HCT116 (cell line): ENCODE results near the gene CBFB. TPM values are rescaled to one million over a fixed set of nuclear protein-coding genes. Genes with fewer than 3 reads are reported as not detected.
A peak's percentile ranks its signal among the peaks of the same experiment; 100 is the strongest.

ENCODE experiments used
- ATAC-seq: fragments of 200-7000 bp; cut with Tn5 transposase; 2 replicates; pipeline ENCODE4 v1.9.1; 2020; ENCODE audit warnings: mild to moderate bottlenecking, moderate library complexity
- BruUV-seq: library from RNA; stranded (reverse); fragments of 400-500 nt; replicated peaks from 2 replicates; lab custom pipeline; 2021; lab: Mats Ljungman, UMichigan
- CTCF ChIA-PET: fragments of 300-600 bp; sonication (Branson Sonifier 250); formaldehyde crosslinking; loops from one replicate; lab custom pipeline; 2021; ENCODE audit warnings: antibody characterized with exemption; lab: Charles Lee
- POLR2A ChIA-PET: fragments of 300-600, 350-600 bp; sonication (Branson Sonifier 250); formaldehyde crosslinking; loops from one replicate; lab custom pipeline; 2021; ENCODE audit warnings: antibody characterized with exemption; lab: Charles Lee
- RAD21 ChIA-PET, 2 experiments: fragments of 300-600 bp; sonication (Branson Sonifier 250); formaldehyde crosslinking; loops; one replicate each; lab custom pipeline; 2023; ENCODE audit warnings: low total read pairs in 2 of 2; ENCODE audit not compliant: uncharacterized antibody in 2 of 2, unreplicated experiment in 2 of 2, low non-redundant PET in 1 of 2; lab: Charles Lee
- DNase-seq: peaks from one replicate; pipeline ENCODE4 v3.0.0-alpha.2; 2010; ENCODE audit warnings: low read depth, low spot score
- H2AFZ ChIP-seq: fragments of 200-600 bp; shearing (Covaris generic), sonication (generic); 2 replicates; pipeline ENCODE4 v1.6.1; 2017; ENCODE audit warnings: low read depth, mixed run types, mixed read lengths, antibody characterized with exemption, low read length; ENCODE audit not compliant: poor library complexity, severe bottlenecking
- H3K27ac ChIP-seq: 2 replicates; pipeline ENCODE4 v1.5.1; 2012; ENCODE audit warnings: low read depth, low read length
- H3K27me3 ChIP-seq: fragments of 200-600 bp; sonication (generic); 2 replicates; pipeline ENCODE4 v1.6.1; 2016; ENCODE audit warnings: mixed run types, low read length, mixed read lengths; ENCODE audit not compliant: insufficient read depth
- H3K36me3 ChIP-seq, 2 experiments: fragments of 200-500 bp in 1 of 2; fragments of 200-600 bp in 1 of 2; sonication (Bioruptor generic) in 1 of 2; sonication (generic) in 1 of 2; 2 replicates each; pipeline versions ENCODE4 v1.5.1 to v1.6.1; 2014 to 2016; ENCODE audit warnings: low read length in 2 of 2, inconsistent platforms in 1 of 2, mixed read lengths in 1 of 2, mixed run types in 1 of 2; ENCODE audit not compliant: insufficient read depth in 2 of 2, control insufficient read depth in 1 of 2
- H3K4me1 ChIP-seq, 2 experiments: fragments of 200-600 bp in 1 of 2; sonication (generic) in 1 of 2; 2 replicates each; pipeline versions ENCODE4 v1.5.1 to v1.6.1; 2012 to 2017; ENCODE audit warnings: low read length in 2 of 2, inconsistent platforms in 1 of 2, mild to moderate bottlenecking in 1 of 2, mixed read lengths in 1 of 2, mixed run types in 1 of 2, moderate library complexity in 1 of 2; ENCODE audit not compliant: insufficient read depth in 2 of 2, control insufficient read depth in 1 of 2
- H3K4me2 ChIP-seq: fragments of 200-600 bp; sonication (generic); 2 replicates; pipeline ENCODE4 v1.6.1; 2017; ENCODE audit warnings: mixed run types, low read length, mixed read lengths
- H3K4me3 ChIP-seq, 2 experiments: fragments of 200-600 bp in 1 of 2; sonication (generic) in 1 of 2; replicated peaks in 1 of 2; 2 replicates each; pipeline ENCODE4 v1.5.1; 2011 to 2016; ENCODE audit warnings: low read length in 2 of 2, control low read depth in 1 of 2, low read depth in 1 of 2, mild to moderate bottlenecking in 1 of 2, mixed read lengths in 1 of 2, mixed run types in 1 of 2
- H3K79me2 ChIP-seq: fragments of 200-600 bp; sonication (generic); 2 replicates; pipeline ENCODE4 v1.6.1; 2017; ENCODE audit warnings: mild to moderate bottlenecking, mixed run types, low read length, moderate library complexity, mixed read lengths; ENCODE audit not compliant: insufficient read depth
- H3K9ac ChIP-seq: fragments of 200-600 bp; sonication (generic); 2 replicates; pipeline ENCODE4 v1.6.1; 2016; ENCODE audit warnings: low read length, mixed read lengths
- H3K9me2 ChIP-seq: fragments of 200-600 bp; sonication (generic), shearing (Covaris generic); 2 replicates; pipeline ENCODE4 v1.6.1; 2017; ENCODE audit warnings: mixed run types, mild to moderate bottlenecking, moderate library complexity; ENCODE audit not compliant: insufficient read depth
- H3K9me3 ChIP-seq, 2 experiments: fragments of 200-500 bp in 1 of 2; fragments of 200-600 bp in 1 of 2; sonication (Bioruptor generic) in 1 of 2; sonication (generic) in 1 of 2; 2 replicates each; pipeline ENCODE4 v1.6.1; 2014 to 2017; ENCODE audit warnings: low read length in 2 of 2, mixed read lengths in 2 of 2, inconsistent platforms in 1 of 2, low read depth in 1 of 2, mild to moderate bottlenecking in 1 of 2, mixed run types in 1 of 2, moderate library complexity in 1 of 2; ENCODE audit not compliant: control insufficient read depth in 1 of 2, insufficient read depth in 1 of 2
- H4K20me1 ChIP-seq: fragments of 200-600 bp; sonication (generic), shearing (Covaris generic); 2 replicates; pipeline ENCODE4 v1.6.1; 2017; ENCODE audit warnings: mixed run types, mild to moderate bottlenecking, moderate library complexity; ENCODE audit not compliant: insufficient read depth
- CTCF ChIP-seq, 3 experiments: fragments of 200-600 bp in 1 of 3; sonication (generic) in 1 of 3; IDR thresholded peaks in 2 of 3; conservative IDR thresholded peaks in 1 of 3; 2 replicates each; pipeline ENCODE4 v1.5.1; 2012 to 2017; ENCODE audit warnings: low read depth in 2 of 3, low read length in 2 of 3, antibody characterized with exemption in 1 of 3, borderline replicate concordance in 1 of 3, control low read depth in 1 of 3, mild to moderate bottlenecking in 1 of 3, mixed read lengths in 1 of 3, mixed run types in 1 of 3, moderate library complexity in 1 of 3; ENCODE audit not compliant: insufficient read depth in 1 of 3
- ELF1 ChIP-seq: IDR thresholded peaks from 2 replicates; pipeline ENCODE4 v1.6.1; 2012; ENCODE audit warnings: low read depth, borderline replicate concordance
- MAX ChIP-seq: IDR thresholded peaks from 2 replicates; pipeline ENCODE4 v1.6.1; 2012
- RAD21 ChIP-seq: IDR thresholded peaks from 2 replicates; pipeline ENCODE4 v1.6.1; 2012; ENCODE audit warnings: low read depth, mild to moderate bottlenecking
- ZFX ChIP-seq: fragments of 450-650 bp; IDR thresholded peaks from 2 replicates; pipeline ENCODE4 v1.6.1; 2017
- intact Hi-C: fragments of 100-400 bp; cut with micrococcal nuclease; formaldehyde crosslinking; loops from 2 replicates; pipeline ENCODE4 v1.10.0; 2022
- total RNA-seq: library from RNA; stranded (reverse); gene quantifications from one replicate; pipeline ENCODE4 v1.2.1, GENCODE V29; 2021; ENCODE audit not compliant: unreplicated experiment
- TF ChIP-seq, protein P1 (sequence below): IDR thresholded peaks from 2 replicates; pipeline ENCODE4 v1.6.1; 2011; ENCODE audit warnings: mild to moderate bottlenecking, low read length, moderate library complexity; ENCODE audit not compliant: insufficient replicate concordance; ENCODE audit errors: extremely low read depth

The CBFB gene
- total RNA-seq, 1 experiment from 2014 or later, result 101 TPM

GRCh38 chr16:67146523-67147357 is 117.8 kb downstream of the CBFB start:
- no peak overlapping the region for H3K4me3 ChIP-seq
- no peak overlapping the region for H3K4me2 ChIP-seq
- no peak overlapping the region for H3K9ac ChIP-seq
- peaks cover 25 to 42% of the 10 kb centered on the region in 2 experiments; a peak in 3 of 4 replicates for H3K36me3 ChIP-seq
- TF ChIP-seq ZFX (no peak), ELF1 (no peak), MAX (no peak), CTCF (IDR thresholded peaks at IDR 0.05 in 2 of 3, conservative IDR thresholded peaks at IDR 0.05 in 1 of 3; ENCODE audit: borderline replicate concordance in 1 of 3, insufficient read depth in 1 of 3, low read depth in 2 of 3, low read length in 2 of 3) (0 out of 6 replicates have a peak, but pooled peaks of 1 of the 3 experiments have one; percentile 11), RAD21 (peak; percentile 24; the same call in 1 of the 2 replicates)
- TF ChIP-seq, protein P1, sequence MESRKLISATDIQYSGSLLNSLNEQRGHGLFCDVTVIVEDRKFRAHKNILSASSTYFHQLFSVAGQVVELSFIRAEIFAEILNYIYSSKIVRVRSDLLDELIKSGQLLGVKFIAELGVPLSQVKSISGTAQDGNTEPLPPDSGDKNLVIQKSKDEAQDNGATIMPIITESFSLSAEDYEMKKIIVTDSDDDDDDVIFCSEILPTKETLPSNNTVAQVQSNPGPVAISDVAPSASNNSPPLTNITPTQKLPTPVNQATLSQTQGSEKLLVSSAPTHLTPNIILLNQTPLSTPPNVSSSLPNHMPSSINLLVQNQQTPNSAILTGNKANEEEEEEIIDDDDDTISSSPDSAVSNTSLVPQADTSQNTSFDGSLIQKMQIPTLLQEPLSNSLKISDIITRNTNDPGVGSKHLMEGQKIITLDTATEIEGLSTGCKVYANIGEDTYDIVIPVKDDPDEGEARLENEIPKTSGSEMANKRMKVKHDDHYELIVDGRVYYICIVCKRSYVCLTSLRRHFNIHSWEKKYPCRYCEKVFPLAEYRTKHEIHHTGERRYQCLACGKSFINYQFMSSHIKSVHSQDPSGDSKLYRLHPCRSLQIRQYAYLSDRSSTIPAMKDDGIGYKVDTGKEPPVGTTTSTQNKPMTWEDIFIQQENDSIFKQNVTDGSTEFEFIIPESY, result no peak
- TF ChIP-seq, all 23 proteins: peak for 2
- no peak overlapping the region for H3K27ac ChIP-seq
- ATAC-seq (no peak), DNase-seq (no peak)
- no peaks in the 10 kb centered on the region for H4K20me1 ChIP-seq
- intact Hi-C loops, result no loop called here
- no peaks in the 10 kb centered on the region for H3K9me2 ChIP-seq
- no peak overlapping the region for H2AFZ ChIP-seq
- CTCF ChIA-PET, result no interaction called here
- no peaks in the 10 kb centered on the region for H3K27me3 ChIP-seq
- no TSS peak for BruUV-seq
- POLR2A ChIA-PET, result no interaction called here
- RAD21 ChIA-PET, result no interaction called here
- no peaks in the 10 kb centered on the region for H3K9me3 ChIP-seq
- H3K79me2 ChIP-seq, result no peaks in the 10 kb centered on the region
- peaks cover 3 to 16% of the 10 kb centered on the region in 2 experiments; a peak in 3 of 4 replicates for H3K4me1 ChIP-seq
